H9 (cell line): ENCODE measurements around the gene ID4. TPM values are rescaled to one million over a fixed set of nuclear protein-coding genes. Genes with fewer than 3 reads are reported as not detected.

Experiments
- DNase-seq: peaks from one replicate; pipeline ENCODE4 v3.0.0-alpha.2; 2017
- H2AFZ ChIP-seq: one replicate; pipeline ENCODE4 v1.6.1; 2013; ENCODE audit warnings: mild to moderate bottlenecking, low read length, control low read depth, moderate library complexity
- H2AK5ac ChIP-seq: 2 replicates; pipeline ENCODE4 v1.6.1; 2013; ENCODE audit warnings: low read length, control low read depth, mixed read lengths; ENCODE audit not compliant: insufficient read length
- H2BK120ac ChIP-seq: one replicate; pipeline ENCODE4 v1.6.1; 2013; ENCODE audit warnings: low read depth, mild to moderate bottlenecking, low read length, control low read depth, inconsistent platforms; ENCODE audit not compliant: poor library complexity, severe bottlenecking
- H2BK12ac ChIP-seq: 2 replicates; pipeline ENCODE4 v1.6.1; 2013; ENCODE audit warnings: low read length, control low read depth, mixed read lengths, low read depth; ENCODE audit not compliant: insufficient read length
- H2BK15ac ChIP-seq: 2 replicates; pipeline ENCODE4 v1.6.1; 2013; ENCODE audit warnings: low read depth, low read length, control low read depth
- H2BK20ac ChIP-seq: one replicate; pipeline ENCODE4 v1.6.1; 2013; ENCODE audit warnings: low read depth, mild to moderate bottlenecking, low read length, control low read depth, inconsistent platforms; ENCODE audit not compliant: poor library complexity, severe bottlenecking
- H2BK5ac ChIP-seq: 2 replicates; pipeline ENCODE4 v1.6.1; 2013; ENCODE audit warnings: low read length, control low read depth, mixed read lengths; ENCODE audit not compliant: insufficient read length
- H3K14ac ChIP-seq: 2 replicates; pipeline ENCODE4 v1.6.1; 2013; ENCODE audit warnings: low read length, control low read depth; ENCODE audit not compliant: insufficient read depth
- H3K18ac ChIP-seq: 2 replicates; pipeline ENCODE4 v1.6.1; 2013; ENCODE audit warnings: low read depth, mild to moderate bottlenecking, mixed read lengths, low read length, control low read depth; ENCODE audit not compliant: insufficient read length
- H3K23ac ChIP-seq: 2 replicates; pipeline ENCODE4 v1.6.1; 2013; ENCODE audit warnings: low read length, control low read depth, mixed read lengths, low read depth; ENCODE audit not compliant: insufficient read length
- H3K23me2 ChIP-seq: 2 replicates; pipeline ENCODE4 v1.6.1; 2013; ENCODE audit warnings: low read depth, mild to moderate bottlenecking, mixed read lengths, low read length, control low read depth; ENCODE audit not compliant: insufficient read length, poor library complexity, severe bottlenecking
- H3K27ac ChIP-seq: 2 replicates; pipeline ENCODE4 v1.5.1; 2013; ENCODE audit warnings: low read length, control low read depth, mixed read lengths, low read depth; ENCODE audit not compliant: insufficient read length
- H3K27me3 ChIP-seq: 2 replicates; pipeline ENCODE4 v1.6.1; 2013; ENCODE audit warnings: low read length, control low read depth, inconsistent platforms; ENCODE audit not compliant: insufficient read depth
- H3K4ac ChIP-seq: 2 replicates; pipeline ENCODE4 v1.6.1; 2013; ENCODE audit warnings: low read depth, mild to moderate bottlenecking, control low read depth, inconsistent platforms, low read length, moderate library complexity
- H3K4me1 ChIP-seq: 2 replicates; pipeline ENCODE4 v1.6.1; 2013; ENCODE audit warnings: low read length, control low read depth, inconsistent platforms; ENCODE audit not compliant: insufficient read depth
- H3K4me2 ChIP-seq: 2 replicates; pipeline ENCODE4 v1.6.1; 2013; ENCODE audit warnings: low read length, control low read depth, mixed read lengths; ENCODE audit not compliant: insufficient read length, insufficient read depth
- H3K56ac ChIP-seq: 2 replicates; pipeline ENCODE4 v1.6.1; 2013; ENCODE audit warnings: low read depth, mild to moderate bottlenecking, mixed read lengths, low read length, control low read depth; ENCODE audit not compliant: insufficient read length
- H3K79me1 ChIP-seq: 2 replicates; pipeline ENCODE4 v1.6.1; 2013; ENCODE audit warnings: low read depth, mild to moderate bottlenecking, moderate library complexity, low read length, control low read depth, inconsistent platforms; ENCODE audit not compliant: insufficient read depth, poor library complexity, severe bottlenecking
- H3K79me2 ChIP-seq: 2 replicates; pipeline ENCODE4 v1.6.1; 2013; ENCODE audit warnings: low read length, control low read depth, inconsistent platforms; ENCODE audit not compliant: insufficient read depth
- H3K9ac ChIP-seq: 2 replicates; pipeline ENCODE4 v1.6.1; 2013; ENCODE audit warnings: low read length, control low read depth, mixed read lengths; ENCODE audit not compliant: insufficient read length; ENCODE audit errors: extremely low read depth
- H3K9me3 ChIP-seq: one replicate; pipeline ENCODE4 v1.6.1; 2013; ENCODE audit warnings: low read depth, low read length, inconsistent platforms; ENCODE audit not compliant: control insufficient read depth
- H3T11ph ChIP-seq: one replicate; pipeline ENCODE4 v1.6.1; 2013; ENCODE audit warnings: mild to moderate bottlenecking, low read length, control low read depth, inconsistent platforms
- H4K20me1 ChIP-seq: one replicate; pipeline ENCODE4 v1.6.1; 2013; ENCODE audit not compliant: control insufficient read depth, insufficient read length, insufficient read depth
- H4K5ac ChIP-seq: 2 replicates; pipeline ENCODE4 v1.6.1; 2013; ENCODE audit warnings: low read depth, mild to moderate bottlenecking, mixed read lengths, low read length, control low read depth; ENCODE audit not compliant: insufficient read length
- H4K8ac ChIP-seq: replicated peaks from 2 replicates; pipeline ENCODE4 v1.6.1; 2013; ENCODE audit warnings: low read length, control low read depth, mixed read lengths, low read depth; ENCODE audit not compliant: insufficient read length
- H4K91ac ChIP-seq: 2 replicates; pipeline ENCODE4 v1.6.1; 2013; ENCODE audit warnings: low read depth, mild to moderate bottlenecking, moderate library complexity, mixed read lengths, low read length, control low read depth; ENCODE audit not compliant: insufficient read length
- H3K27ac Mint-ChIP-seq, 3 experiments: 2 replicates in 2 of 3; 3 replicates in 1 of 3; pipeline ENCODE4 v1.8.0; 2020 to 2021; ENCODE audit warnings: mixed read lengths in 3 of 3, mild to moderate bottlenecking in 1 of 3, moderate library complexity in 1 of 3
- H3K27me3 Mint-ChIP-seq: 2 replicates; pipeline ENCODE4 v1.8.0; 2021; ENCODE audit warnings: low read depth, mild to moderate bottlenecking, moderate library complexity, mixed read lengths
- H3K36me3 Mint-ChIP-seq, 3 experiments: 2 replicates in 2 of 3; 3 replicates in 1 of 3; pipeline ENCODE4 v1.8.0; 2020 to 2021; ENCODE audit warnings: low read depth in 3 of 3, mixed read lengths in 3 of 3; ENCODE audit not compliant: insufficient read depth in 1 of 3
- H3K4me1 Mint-ChIP-seq, 2 experiments: 2 replicates each; pipeline ENCODE4 v1.8.0; 2020; ENCODE audit warnings: mixed read lengths in 2 of 2
- H3K4me3 Mint-ChIP-seq, 2 experiments: 2 replicates in 1 of 2; 3 replicates in 1 of 2; pipeline ENCODE4 v1.8.0; 2020 to 2021; ENCODE audit warnings: mild to moderate bottlenecking in 2 of 2, mixed read lengths in 2 of 2, moderate library complexity in 1 of 2
- H3K9me3 Mint-ChIP-seq, 2 experiments: 2 replicates in 1 of 2; 3 replicates in 1 of 2; pipeline ENCODE4 v1.8.0; 2020; ENCODE audit warnings: mild to moderate bottlenecking in 2 of 2, mixed read lengths in 2 of 2, moderate library complexity in 1 of 2
- CTCF ChIP-seq: fragments of 200-600 bp; sonication (generic); conservative IDR thresholded peaks from 3 replicates; pipeline ENCODE4 v1.8.0; 2021; ENCODE audit warnings: antibody characterized with exemption, mild to moderate bottlenecking
- WGBS: extraction: QIAGEN DNeasy Blood & Tissue Kit; methylation state at CpG from one replicate; pipeline ENCODE4 v1.1.7; 2013; ENCODE audit warnings: missing lambda C conversion rate, low lambda C conversion rate, mixed read lengths; ENCODE audit not compliant: insufficient read length; ENCODE audit errors: extremely low coverage; 5-methylcytosine and 5-hydroxymethylcytosine counted together
- total RNA-seq: library from RNA; stranded (reverse); gene quantifications from 2 replicates; pipeline ENCODE4 v1.2.1, GENCODE V29; 2021

Gene ID4
- total RNA-seq, 1 experiment from 2014 or later, result 14.0 TPM

DNA sequence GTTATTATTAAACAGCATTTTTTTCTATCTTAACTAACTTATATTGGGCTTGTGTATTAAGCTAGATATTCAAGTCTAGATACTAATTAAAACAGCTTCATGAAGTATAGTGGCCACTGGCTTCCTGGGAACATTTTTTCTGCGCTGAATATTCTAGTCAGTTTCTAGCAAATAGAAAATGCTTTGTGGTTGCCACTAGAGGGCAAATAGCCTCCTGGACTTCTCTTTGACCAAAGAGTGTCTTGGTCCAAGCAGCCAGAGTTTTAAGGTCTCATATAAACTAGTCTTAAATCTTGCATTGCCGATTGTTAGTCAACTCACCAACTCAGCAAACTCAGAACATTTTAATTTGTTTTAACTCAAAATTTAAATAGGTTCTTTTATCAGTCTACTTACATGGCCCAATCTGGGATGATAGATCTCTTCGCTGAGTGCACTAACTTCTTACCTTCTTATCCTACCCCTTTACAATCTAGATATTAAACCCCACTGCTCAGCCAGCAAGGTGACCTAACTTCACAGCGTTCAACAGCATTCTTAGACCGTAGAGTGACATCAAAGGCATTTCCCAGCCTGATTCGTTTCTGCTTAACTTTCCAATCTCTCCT, 24.6 kb upstream of the ID4 start:
- Histone ChIP-seq H3K23ac (no peak overlapping the region), H3K56ac (no peak overlapping the region), H2BK5ac (no peak overlapping the region), H3K14ac (no peak overlapping the region), H3K18ac (no peak overlapping the region), H2AFZ (no peak overlapping the region), H3K27me3 (no peaks in the 10 kb centered on the region), H3K9ac (no peak overlapping the region), H3K23me2 (no peaks in the 10 kb centered on the region), H3K27ac (no peak overlapping the region), H2AK5ac (no peak overlapping the region), H3K9me3 (no peaks in the 10 kb centered on the region), H3K4ac (no peak overlapping the region), H3K4me2 (no peak overlapping the region), H4K91ac (no peak overlapping the region), H4K20me1 (no peaks in the 10 kb centered on the region), H3K4me1 (no peaks in the 10 kb centered on the region), H3K79me2 (no peaks in the 10 kb centered on the region), H2BK15ac (no peak overlapping the region), H3T11ph (no peak overlapping the region), H2BK12ac (no peak overlapping the region), H3K79me1 (no peaks in the 10 kb centered on the region), H4K8ac (no peak overlapping the region), H4K5ac (no peak overlapping the region), H2BK120ac (no peak overlapping the region), H2BK20ac (no peak overlapping the region)
- Mint-ChIP-seq H3K9me3 (peaks cover 0 to 9% of the 10 kb centered on the region in 2 experiments; a peak in 4 of 5 replicates), H3K4me3 (no peak overlapping the region), H3K27ac (no peak overlapping the region), H3K36me3 (peaks cover 0 to 17% (median 0%) of the 10 kb centered on the region in 3 experiments; a peak in 5 of 7 replicates), H3K4me1 (peaks cover 9 to 13% of the 10 kb centered on the region in 2 experiments), H3K27me3 (no peaks in the 10 kb centered on the region; the same call in none of the 2 replicates)
- TF ChIP-seq CTCF, result peak; percentile 79
- DNase-seq, result no peak
- WGBS, result no CpG with 5 or more reads among the region's 6 CpGs
